ENCODE data around the gene HPSE. TPM values are rescaled to one million over a fixed set of nuclear protein-coding genes. Genes with fewer than 3 reads are reported as not detected.

HPSE gene
- total and polyA plus RNA-seq, 2 of the 13 experiments (the other 11 are each of a cell fraction or from before 2014, with no cell fraction given): not detected

- peak; percentile 71; the same call in 1 of the 2 replicates for TF ChIP-seq SOX5 (CRISPR knock-in tag; IDR thresholded peaks at IDR 0.05; ENCODE audit: borderline replicate concordance)
- TF ChIP-seq ZNF7 (CRISPR knock-in tag; IDR thresholded peaks at IDR 0.05): no peak
- no peak for TF ChIP-seq SRY (CRISPR knock-in tag; IDR thresholded peaks at IDR 0.05)
- TF ChIP-seq ZNF772 (CRISPR knock-in tag; IDR thresholded peaks at IDR 0.05): no peak
- TF ChIP-seq SIN3A (IDR thresholded peaks at IDR 0.05; ENCODE audit: borderline replicate concordance, low read depth, low read length): no peak
- TF ChIP-seq, protein P1, sequence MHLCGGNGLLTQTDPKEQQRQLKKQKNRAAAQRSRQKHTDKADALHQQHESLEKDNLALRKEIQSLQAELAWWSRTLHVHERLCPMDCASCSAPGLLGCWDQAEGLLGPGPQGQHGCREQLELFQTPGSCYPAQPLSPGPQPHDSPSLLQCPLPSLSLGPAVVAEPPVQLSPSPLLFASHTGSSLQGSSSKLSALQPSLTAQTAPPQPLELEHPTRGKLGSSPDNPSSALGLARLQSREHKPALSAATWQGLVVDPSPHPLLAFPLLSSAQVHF (CRISPR knock-in tag; IDR thresholded peaks at IDR 0.05): no peak
- no peak for TF ChIP-seq LRRFIP1 (CRISPR knock-in tag; conservative IDR thresholded peaks at IDR 0.05)
- no peak for TF ChIP-seq PHF20 (CRISPR knock-in tag; IDR thresholded peaks at IDR 0.05)
- TF ChIP-seq FIP1L1 (IDR thresholded peaks at IDR 0.05; ENCODE audit: borderline replicate concordance, insufficient read depth, low read depth, low read length): no peak
- TF ChIP-seq ZNF281 (CRISPR knock-in tag; IDR thresholded peaks at IDR 0.05; ENCODE audit: borderline replicate concordance): no peak
- 0 out of 2 replicates have a peak, but pooled peaks have one; percentile 25 for TF ChIP-seq FOXP4 (CRISPR knock-in tag; IDR thresholded peaks at IDR 0.05)
- no peak for TF ChIP-seq ZBTB21 (CRISPR knock-in tag; IDR thresholded peaks at IDR 0.05)
- TF ChIP-seq, protein P2, sequence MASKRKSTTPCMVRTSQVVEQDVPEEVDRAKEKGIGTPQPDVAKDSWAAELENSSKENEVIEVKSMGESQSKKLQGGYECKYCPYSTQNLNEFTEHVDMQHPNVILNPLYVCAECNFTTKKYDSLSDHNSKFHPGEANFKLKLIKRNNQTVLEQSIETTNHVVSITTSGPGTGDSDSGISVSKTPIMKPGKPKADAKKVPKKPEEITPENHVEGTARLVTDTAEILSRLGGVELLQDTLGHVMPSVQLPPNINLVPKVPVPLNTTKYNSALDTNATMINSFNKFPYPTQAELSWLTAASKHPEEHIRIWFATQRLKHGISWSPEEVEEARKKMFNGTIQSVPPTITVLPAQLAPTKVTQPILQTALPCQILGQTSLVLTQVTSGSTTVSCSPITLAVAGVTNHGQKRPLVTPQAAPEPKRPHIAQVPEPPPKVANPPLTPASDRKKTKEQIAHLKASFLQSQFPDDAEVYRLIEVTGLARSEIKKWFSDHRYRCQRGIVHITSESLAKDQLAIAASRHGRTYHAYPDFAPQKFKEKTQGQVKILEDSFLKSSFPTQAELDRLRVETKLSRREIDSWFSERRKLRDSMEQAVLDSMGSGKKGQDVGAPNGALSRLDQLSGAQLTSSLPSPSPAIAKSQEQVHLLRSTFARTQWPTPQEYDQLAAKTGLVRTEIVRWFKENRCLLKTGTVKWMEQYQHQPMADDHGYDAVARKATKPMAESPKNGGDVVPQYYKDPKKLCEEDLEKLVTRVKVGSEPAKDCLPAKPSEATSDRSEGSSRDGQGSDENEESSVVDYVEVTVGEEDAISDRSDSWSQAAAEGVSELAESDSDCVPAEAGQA (IDR thresholded peaks at IDR 0.05; ENCODE audit: low read depth): no peak
- TF ChIP-seq, protein P2 (CRISPR knock-in tag; IDR thresholded peaks at IDR 0.05; ENCODE audit: borderline replicate concordance): no peak
Observed at GRCh38 chr4:83356899-83357661, 22.4 kb upstream of the HPSE start (continued).

All from HepG2 (cell line).